ENCODE measurements around the gene MX2.

MX2 gene

DNA sequence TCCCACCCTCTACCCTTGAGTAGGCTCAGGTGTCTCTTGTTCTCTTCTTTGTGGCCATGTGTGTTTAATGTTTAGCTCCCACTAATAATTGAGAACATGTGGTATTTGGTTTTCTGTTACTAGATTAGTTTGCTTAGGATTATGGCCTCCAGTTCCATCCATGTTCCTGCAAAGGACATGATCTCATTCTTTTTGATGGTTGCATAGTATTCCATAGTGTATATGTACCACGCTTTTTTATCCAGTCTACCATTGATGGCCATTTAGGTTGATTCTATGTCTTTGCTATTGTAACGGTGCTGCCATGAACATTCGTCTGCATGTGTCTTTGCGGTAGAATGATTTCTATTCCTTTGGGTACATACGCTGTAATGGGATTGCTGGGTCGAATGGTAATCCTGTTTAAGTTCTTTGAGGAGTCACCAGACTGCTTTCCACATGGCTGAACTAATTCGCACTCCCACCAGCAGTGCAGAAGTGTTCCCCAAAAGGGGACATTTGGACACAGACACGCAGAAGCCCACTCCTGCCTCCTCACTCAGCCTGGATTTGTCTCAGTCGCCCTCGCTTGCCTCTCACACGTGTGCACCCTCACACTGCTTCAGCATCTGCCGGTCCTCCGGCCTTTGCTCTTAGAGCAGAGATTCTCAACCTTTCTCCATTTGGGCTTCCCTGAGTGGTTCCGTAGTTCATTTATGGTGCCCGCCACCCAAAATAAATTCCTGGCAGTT, 3.7 kb downstream of the MX2 start:
- DNase-seq, result no peak

DNA sequence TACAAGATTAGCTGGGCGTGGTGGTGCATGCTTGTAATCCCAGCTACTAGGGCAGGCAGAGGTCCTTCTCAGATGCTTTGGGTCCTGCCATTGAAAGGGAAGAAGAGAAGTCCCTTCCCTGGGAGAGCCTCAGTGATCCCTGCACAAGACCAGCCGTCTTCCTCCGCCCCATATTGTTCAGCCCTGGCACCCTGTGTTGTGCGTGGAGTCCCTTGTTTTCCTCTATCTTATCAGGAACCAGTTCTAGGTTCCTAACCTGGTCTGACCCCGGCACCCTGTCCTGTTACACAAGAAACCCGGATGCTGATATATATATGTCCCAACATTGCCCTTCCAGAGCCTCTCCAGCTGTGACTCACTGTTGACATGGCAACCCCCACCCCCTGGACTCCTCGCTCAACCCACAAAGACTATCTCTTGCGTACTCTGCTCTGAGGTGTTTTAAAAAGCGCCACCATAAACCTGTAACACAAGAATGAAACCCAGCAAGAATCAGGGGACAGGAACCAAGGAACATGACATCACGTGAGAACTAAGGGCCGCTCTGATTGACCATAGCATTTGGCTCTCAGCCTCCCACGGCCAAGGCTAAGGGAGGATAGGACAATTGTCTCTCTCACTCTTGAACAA, 4.8 kb downstream of the MX2 start:
- DNase-seq, result no peak

DNA sequence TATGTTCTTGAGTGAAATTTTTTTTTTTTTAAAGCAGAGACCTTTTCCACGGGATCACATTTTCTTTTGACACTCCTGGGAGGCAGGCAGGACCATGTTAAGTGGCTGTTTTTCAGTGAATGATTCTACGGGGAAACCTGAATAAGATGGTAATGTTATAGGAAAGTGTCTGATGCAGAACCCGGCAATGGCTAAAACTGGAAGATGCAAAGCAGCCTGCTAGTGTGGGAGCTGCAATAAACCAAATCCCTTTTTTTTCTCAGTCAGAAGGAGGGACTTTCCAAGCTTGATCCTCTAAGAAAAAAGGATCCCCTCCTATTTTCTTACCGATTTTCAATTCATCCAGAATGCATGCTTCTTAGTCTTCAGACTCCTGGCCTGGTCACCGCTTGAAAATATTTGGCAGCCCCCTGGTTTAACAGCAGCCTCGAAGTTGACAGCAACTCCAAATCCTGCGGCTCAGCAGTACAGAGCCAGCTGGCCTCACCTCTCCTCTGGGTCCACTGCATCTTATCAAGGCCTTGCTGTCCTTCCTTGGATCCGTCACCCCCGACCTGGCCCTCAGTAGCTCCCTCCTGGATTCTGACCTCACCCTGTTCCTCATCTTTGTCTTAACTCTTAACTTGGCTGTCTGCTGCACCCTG, 5.6 kb downstream of the MX2 start:
- DNase-seq, result no peak

DNA sequence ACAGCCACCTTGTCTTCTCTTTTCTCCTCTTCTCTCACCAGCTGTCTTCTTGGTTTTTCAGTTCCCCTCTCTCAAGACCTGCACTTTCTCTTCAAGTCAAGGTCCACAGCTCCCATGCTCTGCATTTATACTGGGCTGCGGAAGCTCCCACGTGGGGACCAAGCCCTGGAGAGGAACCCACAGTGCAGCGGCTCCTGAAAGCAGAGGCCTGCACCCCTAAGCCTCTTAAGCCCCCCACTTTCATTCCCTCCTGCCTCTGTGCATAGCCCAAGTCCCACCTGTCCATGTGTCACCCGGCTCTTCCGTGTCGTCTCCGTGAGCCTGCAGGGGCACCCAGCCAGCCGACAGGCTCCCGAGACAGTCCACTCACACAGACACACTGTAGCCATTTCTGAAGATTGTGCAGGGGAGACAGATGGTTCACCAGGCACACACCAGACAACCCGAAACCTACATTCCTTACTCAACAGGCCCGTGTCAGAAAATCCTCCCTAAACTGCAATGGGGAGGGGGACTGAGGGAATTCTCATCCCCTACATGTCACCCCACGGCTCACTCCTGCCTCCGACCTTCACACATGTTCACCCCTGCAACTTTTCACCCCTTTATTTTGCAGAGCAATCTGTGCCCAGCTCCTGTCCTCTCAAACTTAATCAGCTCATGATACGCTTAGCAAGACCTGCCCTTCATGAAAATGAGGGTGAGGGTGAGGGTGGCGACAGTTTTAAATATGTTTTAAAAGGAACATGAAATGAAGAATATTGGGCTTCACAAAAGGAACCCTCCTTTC, 6.3 kb downstream of the MX2 start:
- no peak for DNase-seq

DNA sequence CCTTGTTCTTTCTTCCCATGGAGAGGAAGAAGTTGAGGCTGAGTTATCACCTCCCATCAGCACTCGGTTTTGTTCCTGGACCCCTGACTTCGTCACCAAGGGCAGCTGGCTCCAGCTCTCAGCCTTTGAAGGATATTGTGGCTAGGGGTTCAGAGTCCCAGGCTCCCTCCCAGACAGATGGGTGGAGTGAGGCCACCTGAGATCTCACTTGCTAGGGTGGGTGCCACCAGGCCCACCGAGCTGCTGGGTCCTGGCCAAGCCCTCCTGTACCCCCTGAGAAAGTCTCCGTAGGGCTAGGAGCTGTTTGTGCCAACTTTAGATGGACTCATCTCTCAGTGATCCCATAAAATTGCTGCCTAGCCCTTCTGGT, 6.9 kb downstream of the MX2 start:
- DNase-seq, result no peak

DNA sequence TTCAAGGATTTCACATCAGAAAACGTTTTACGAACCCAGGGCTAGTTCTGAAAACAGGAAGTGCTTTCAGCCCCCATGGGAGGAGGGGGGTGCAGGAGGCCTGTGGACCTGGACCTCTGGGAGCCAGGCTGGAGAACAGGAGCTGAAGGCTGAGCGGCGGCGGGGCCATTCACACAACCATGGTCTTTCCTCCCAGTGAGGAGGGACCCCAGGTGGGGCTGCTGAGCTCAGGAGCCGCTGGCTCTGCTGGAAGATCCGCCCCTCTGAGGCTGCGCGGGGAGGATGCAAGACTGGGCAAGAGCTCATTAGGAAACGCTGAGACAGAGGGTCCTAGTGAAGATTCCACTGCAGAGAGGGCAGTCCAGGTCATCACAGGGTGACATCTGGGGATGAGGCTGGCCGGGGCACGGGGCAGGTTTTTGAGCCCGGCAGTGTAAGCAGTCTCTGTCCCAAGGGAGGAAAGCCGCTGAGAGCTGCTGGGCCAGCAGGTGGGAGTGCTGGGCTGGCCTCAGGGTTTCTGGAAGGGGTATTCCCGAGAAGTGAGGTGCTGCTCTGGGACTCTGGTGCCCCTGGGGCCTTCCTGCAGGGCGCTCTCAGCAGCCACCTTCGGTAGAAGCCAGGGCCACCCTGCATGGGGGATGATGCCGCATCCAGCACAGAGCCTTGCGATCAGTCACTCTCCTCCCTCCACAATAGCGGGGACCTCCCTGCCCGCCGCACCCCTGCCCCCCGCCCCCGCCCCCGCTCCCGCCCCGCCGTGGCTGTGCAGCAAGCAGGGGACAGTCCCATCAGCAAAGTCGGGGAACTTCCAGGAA, 7.5 kb downstream of the MX2 start:
- no peak for DNase-seq

DNA sequence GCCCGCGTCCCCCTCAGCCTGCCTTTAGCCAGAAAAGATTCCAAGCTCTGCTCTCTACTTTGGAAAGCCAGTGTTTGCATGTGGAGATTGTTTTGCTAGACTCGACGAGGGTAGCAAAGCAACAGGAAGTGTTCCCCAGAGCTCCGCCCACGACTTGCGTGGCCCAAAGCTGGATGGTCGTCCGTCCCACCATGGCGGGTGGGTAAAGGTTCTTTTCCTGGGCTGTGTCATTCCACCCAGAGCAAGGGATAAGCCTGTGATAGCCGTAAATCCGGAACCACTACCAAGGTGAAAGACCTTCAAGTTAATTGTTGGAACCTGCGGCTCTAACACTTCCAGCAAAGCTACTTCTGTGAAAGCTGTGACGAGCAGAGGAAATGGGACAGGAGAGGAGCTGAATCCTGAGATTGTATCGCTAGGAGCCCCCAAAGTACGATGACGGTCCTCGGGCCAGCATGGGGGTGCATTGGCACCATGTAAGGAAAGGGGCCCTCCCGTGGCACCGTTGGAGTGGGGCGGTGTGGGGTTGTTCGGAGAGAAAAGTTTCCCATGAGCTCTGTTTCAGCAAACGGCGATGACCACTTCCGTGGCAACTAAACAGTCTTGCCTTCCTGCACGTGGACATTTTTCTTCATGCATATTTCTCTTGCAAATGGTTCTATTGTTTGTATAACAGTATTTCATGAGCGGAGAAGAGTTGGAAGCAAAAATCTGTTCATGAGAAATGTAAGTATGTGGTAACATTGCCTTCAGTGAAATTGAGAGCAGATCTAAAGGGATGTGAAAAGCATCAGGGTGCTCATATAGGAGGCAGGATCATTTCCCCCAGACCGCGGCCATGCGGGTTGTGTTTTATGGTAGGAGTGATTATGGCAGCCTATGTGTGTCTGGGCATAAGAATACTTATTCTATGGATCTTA, 8.4 kb downstream of the MX2 start:
- no peak for DNase-seq

DNA sequence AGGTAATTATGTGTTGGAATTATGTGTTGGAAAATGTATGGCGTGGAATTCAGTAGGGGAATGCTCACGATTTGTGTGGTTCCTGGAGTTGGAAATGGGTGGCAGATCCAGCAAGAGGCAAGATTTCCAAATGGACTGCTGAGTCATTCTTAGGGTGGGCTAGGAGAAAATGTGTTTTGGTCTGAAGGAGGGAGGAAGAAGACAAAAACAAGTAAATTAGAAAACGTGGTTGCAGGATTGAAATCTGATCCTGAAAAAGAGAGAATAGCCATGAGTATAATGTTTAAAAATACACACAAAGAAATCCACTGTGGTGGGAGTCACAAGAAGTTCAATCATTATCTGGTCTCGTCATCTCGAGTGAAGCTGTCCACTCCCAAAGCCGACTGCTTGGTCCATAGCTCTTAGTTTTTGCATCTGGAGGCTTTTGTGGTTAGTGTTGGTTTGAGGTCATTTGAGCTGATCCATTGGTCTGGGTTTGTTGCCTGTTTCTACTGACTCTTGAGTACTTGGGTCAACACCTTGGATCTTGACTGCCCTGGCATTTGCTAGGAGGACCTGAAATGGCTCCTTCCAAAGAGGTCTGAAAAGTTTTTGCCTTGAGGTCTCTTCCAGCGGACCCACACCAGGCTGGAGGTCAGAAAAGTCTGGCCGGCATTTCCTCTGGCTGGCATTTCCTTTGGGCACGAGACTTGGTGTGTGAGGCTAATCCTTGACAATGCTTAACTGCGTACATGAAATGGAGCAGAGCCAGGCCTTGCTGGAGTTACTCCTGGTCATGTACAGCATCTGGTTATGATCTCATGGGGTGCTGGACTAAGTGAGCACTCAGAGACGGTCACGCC, 9.2 kb downstream of the MX2 start:
- no peak for DNase-seq

DNA sequence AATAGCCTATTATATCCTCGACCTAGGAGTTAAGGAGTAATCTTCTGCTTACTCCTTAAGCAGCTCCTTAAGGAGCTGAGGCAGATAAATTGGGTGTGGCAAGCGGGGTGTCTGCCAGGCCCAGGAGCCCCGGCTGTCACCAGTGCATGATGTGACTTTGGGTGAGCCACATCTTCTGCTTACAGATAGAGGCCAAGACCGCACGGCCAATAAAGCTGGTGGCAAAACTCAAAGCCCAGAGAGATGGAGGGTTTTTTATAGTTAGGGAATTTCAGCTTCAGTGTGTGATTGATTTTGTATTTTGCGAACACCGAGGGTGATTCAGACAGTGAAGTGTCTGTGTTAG, 9.8 kb downstream of the MX2 start:
- no peak for DNase-seq

DNA sequence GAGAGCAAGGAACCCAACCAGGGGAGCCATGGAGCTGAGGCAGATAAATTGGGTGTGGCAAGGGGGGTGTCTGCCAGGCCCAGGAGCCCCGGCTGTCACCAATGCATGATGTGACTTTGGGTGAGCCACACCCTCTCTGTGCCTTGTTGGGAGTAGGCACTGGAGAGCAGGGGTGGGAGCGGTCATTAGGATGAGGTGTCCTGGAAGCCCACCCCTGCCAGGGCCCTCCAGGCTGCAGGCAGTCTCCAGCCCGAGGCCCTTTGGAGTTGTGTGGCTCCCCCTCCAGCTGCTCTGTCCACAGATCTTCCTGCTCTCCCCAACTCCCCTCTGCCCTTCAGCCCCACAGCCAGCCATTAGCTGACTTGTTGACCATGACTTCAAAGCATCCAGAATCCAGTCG, 11.4 kb downstream of the MX2 start:
- DNase-seq, result no peak

DNA sequence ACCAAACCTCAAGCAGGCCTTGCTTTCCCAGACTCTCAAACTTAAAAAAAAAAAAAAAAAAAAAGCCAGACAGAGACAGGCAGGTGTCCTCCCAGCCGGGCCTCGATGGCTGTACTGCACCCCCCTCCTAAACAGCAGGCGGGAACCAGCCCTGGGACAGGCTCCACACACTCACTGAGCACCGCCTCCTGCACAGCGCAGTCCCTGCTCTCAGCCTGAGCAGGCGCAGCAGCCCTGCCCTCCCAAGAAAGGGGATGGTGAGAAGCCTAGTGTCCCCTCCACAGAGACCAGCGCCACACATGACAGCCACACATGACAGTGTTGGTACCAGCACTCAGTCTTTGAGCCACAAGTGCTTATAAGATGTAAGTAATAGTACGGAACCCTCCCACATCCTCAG, 11.9 kb downstream of the MX2 start:
- no peak for DNase-seq

DNA sequence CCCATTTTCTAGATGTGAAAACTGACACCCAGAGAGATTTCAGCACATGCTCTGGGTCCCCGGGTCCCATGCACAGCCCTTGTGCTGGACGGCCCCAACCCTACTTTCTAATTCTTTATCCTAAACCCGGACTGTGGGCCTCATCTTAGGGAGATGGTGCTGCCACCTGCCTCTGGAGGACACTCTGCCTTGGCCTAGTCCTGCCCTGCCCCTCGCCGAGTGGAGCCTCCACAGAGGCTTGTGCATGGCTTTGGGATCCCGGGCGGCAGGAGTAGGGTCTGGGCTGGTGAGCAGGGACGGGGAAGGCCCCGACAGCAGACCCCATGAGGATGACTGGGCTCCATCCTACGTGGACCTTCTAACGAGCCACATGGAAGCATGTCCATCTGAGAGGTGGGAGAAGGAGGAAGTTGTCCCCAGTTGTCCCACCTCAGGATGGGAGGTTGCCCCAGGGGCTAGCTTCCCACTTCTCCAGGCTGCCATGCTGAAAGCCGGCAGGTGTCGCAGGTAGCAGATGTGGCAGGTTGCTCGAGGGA, 12.4 kb downstream of the MX2 start:
- DNase-seq, result no peak

DNA sequence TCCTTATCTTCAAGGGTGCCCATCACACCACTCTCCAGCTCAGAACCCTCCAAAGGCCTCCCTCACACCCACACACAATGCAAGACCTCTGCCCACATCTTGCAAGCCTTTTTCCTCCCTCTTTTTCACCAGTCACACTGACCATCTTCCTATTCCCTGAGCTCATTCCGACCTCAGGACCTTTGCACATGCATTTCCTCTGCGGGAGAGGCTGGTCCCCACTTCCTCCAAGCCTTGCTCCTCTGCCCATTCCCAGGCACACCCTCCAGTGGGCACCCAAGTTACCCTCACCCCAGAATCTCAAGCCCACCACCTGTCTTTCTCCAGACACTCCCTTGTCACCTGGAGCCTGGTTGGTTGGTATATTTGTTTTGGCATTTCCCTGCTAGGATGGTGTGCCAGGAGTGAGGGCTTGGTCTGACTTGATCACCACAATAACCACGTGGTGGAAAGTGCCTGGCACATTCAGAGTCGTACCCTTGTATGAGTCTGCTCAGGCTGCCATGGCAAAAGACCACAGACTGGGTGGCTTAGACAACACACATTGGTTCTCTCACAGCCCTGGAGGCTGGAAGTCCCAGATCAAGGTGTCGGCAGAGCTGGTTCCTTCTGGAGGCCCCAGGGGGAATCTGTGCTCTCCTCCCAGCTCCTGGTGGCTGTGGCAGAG, 13.2 kb downstream of the MX2 start:
- no peak for DNase-seq

DNA sequence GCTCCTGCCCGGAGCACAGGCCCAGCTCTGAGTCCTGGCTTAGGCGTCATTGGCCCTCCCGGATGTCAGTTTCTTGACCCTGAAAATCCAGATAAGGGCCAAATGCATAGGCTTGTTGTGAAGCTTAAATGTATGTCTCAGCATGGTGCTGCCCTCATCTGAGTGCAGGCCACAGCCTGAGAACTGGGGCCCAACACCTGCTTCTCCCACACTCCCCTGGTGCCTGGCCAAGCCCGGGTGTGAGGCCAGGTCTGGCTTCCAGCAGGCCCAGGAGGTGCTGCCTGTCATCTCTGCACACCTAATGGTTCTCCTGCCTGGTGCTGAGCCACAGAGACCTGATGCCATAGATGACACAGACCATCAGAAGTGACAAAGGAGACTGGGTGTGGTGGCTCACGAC, 14.0 kb downstream of the MX2 start:
- no peak for DNase-seq

DNA sequence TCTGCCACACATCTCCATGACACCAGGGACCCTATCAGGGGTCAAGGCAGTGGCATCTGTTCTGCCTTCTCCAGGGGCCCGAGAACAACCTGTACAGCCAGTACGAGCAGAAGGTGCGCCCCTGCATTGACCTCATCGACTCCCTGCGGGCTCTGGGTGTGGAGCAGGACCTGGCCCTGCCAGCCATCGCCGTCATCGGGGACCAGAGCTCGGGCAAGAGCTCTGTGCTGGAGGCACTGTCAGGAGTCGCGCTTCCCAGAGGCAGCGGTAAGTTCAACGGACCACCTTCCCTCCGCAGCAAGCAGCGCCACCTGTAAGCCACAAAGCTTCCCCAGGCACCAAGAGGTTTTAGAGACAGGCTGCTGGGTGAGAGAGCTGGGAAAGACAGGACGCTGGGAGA, 15.9 kb downstream of the MX2 start:
- no peak for DNase-seq

DNA sequence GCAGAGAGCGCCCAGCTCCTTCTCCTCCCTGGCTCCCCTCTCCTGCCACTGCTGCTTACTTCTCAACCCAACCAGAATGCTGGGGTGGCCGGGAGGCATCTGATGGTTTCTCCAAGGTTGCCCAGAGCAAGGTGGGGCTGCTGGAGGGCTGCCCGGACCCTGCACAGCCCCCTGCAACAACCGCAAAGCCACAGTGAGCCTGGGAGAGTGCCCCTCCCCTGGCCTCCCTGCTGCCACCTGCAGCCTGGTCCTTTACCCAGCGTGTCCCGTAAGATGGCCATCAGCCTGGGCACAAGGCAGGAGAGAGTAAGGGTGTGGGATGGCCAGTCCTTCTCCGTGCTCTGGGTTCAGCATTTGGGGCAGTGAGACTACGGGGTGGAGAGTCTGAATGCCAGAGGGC, 17.0 kb downstream of the MX2 start:
- no peak for DNase-seq

DNA sequence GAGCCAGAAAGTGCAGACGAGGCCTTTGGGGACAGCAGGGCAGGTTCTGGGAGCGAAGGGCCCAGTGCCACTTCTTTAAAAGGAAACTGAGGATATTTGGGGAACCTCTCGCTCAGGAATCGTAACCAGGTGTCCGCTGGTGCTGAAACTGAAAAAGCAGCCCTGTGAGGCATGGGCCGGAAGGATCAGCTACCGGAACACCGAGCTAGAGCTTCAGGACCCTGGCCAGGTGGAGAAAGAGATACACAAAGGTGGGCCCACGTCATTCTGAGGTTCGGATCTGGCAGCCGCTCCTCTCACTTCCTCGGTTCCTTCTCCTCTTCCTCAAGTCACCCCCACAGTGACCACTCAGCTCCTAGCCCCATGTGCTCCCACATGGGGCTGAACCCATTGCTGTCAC, 18.1 kb downstream of the MX2 start:
- no peak for DNase-seq

DNA sequence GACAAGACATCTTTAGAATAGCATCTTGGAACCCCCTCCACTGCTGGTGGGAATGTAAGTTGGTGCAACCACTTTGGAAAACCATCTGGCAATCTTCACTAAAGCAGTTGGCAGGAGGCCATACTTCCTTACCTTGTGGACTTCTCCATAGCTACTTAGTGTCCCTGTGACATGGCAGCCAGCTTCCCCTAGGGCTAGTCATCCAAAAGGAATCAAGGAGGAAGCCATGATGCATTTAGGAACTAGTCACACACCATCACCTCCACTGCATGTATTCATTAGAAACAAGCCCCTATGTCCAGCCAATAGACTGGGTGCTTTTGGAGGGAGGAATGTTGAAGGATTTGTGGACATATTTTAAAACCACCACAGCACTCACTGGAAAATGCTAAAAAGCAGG, 19.9 kb downstream of the MX2 start:
- DNase-seq, result no peak

DNA sequence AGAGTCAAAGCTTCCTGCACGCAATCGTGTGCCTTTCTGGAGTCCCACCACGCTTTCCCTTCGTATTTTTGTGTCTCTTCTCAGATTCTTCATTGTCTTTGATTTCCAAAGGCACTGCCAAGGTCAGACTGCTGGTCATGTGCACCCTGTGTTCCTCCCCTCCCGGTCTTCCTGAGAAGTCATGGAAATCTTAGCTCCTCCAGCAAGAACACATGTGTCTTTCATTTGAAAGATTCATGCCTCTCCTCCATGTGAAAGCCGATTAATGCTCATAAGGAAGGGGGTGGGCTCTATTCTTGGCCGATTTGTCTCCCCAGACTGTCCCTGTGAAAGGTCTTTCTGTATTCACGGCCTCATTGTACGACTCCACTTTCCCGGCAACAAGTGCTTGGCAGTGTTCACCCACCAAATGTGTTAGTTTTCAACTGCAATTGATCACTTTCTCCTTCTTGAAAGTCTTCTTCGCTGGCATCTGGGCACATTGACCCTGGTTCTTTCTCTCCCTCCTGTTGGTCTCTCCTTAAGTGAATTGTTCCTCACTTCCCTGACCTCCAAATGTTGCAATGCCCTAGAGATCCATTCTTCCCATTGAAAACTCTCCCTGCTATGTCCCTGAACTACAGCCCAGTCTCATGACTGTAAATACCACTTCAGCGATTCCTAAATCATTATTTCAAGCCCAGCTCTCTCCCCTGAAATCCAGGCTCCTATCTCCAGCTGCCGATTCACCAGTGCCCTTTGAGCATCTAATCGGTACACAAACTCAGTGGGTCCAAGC, 25.4 kb downstream of the MX2 start:
- DNase-seq, result no peak

Data from NCI-H2081 treated with DMSO at 0.1 percent for 48 hours (cell line).